ENCODE data around the gene RHOT1. TPM values are rescaled to one million over a fixed set of nuclear protein-coding genes. Genes with fewer than 3 reads are reported as not detected.

The RHOT1 gene
- 22.0 and 23.5 TPM in 2 replicates for total RNA-seq
- 22.1 and 28.8 TPM in 2 replicates for polyA plus RNA-seq
- 30.1 and 30.5 TPM in 2 replicates for polyA plus RNA-seq (2011; cell fraction: cytosol; rRNA removed)
- 35.8 and 46.0 TPM in 2 replicates for polyA plus RNA-seq (2011; cell fraction: nucleus; rRNA removed)
- 22.4 and 26.7 TPM in 2 replicates for polyA plus RNA-seq (2012)
- polyA minus RNA-seq, result 40.0 and 41.7 TPM in 2 replicates
- 18.0 TPM for polyA minus RNA-seq (2011; cell fraction: cytosol; rRNA and poly(A)+ RNA removed)
- 47.5 and 66.6 TPM in 2 replicates for polyA minus RNA-seq (2011; cell fraction: nucleus; rRNA and poly(A)+ RNA removed)
- Bru-seq, nascent RNA, result percentile 73 among the genes with signal in this experiment
- BruChase-seq, experiment 1, labeled RNA remaining after a 6-hour chase, result percentile 78 among the genes with signal in this experiment
- percentile 77 among the genes with signal in this experiment for BruChase-seq, experiment 2, labeled RNA remaining after a 2-hour chase
- long read RNA-seq, transcript RHOT1-204 (20 exons, 2,960 nt), result minor isoform, 6 of 48 reads
- long read RNA-seq, transcript RHOT1-201 (19 exons, 3,133 nt), result major isoform, 18 of 48 reads
- long read RNA-seq, partial matches to known transcripts, result 4 of 48 reads
- long read RNA-seq, other reads (novel, unspliced or antisense), result 10 of 48 reads

GRCh38 chr17:32142038-32142856, at the start of gene RHOT1:
RHOT1 (plus strand) TSS chr17:32142502; CDS start chr17:32142693, 191 bp downstream.
- no TSS peak for BruUV-seq (replicated peaks)
- CTCF ChIA-PET, result interaction anchor here (0.5 to 2.0 kb wide), 11 partner anchors 8 to 179 kb away, joined by 3 to 11 read pairs (median 3); partner anchors contain the start of gene LRRC37B
- Histone ChIP-seq H3K27ac (ENCODE audit: insufficient read depth, low read depth, low read length) (peak within 1 kb of the TSS; percentile 64), H3K36me3 (ENCODE audit: control insufficient read depth in 2 of 2, extremely low read depth in 1 of 2, insufficient read depth in 2 of 2, low read length in 2 of 2) (no peaks in the 10 kb centered on the region), H3K79me2 (ENCODE audit: control insufficient read depth, insufficient read depth, low read length) (peaks cover 28% of the 10 kb centered on the region), H3K27me3 (ENCODE audit: control insufficient read depth in 2 of 2, insufficient read depth in 2 of 2, low read length in 2 of 2) (no peaks in the 10 kb centered on the region), H4K20me1 (replicated peaks; ENCODE audit: control insufficient read depth, extremely low read depth, insufficient read depth, low read length) (no peaks in the 10 kb centered on the region), H3K4me2 (ENCODE audit: insufficient read depth, low read length) (peak within 1 kb of the TSS; percentile 91), H3K4me1 (ENCODE audit: control insufficient read depth, extremely low read depth, insufficient read depth, low read length) (peaks cover 15% of the 10 kb centered on the region), H3K9me1 (replicated peaks; ENCODE audit: control insufficient read depth, extremely low read depth, insufficient read depth, low read length) (no peaks in the 10 kb centered on the region), H2AFZ (ENCODE audit: low read depth, low read length) (peak within 1 kb of the TSS; percentile 88), H3K4me3 (replicated peaks in 1 of 3; ENCODE audit: insufficient read depth in 1 of 3, low read depth in 1 of 3, low read length in 3 of 3) (peak within 1 kb of the TSS; percentile 78 to 98 (median 95)), H3K9me3 (replicated peaks; ENCODE audit: control insufficient read depth, insufficient read depth, low read length) (no peaks in the 10 kb centered on the region), H3K9ac (replicated peaks; ENCODE audit: extremely low read depth, insufficient read depth, low read length) (peak within 1 kb of the TSS; percentile 83)
- intact Hi-C loops (cut with micrococcal nuclease), result no loop called here
- dilution Hi-C loops (cut with MboI; ENCODE audit: extremely low pct_ligation_motif_present, low sequenced_read_pairs), result no loop called here
- peak; percentile 86 for FAIRE-seq
- peak; percentile 59 to 68 for TF ChIP-seq CTCF (IDR thresholded peaks at IDR 0.05; ENCODE audit: extremely low read depth in 1 of 2, insufficient read depth in 1 of 2, low read depth in 1 of 2, low read length in 2 of 2)
- peak; percentile 59 for TF ChIP-seq POLR2A (IDR thresholded peaks at IDR 0.05; ENCODE audit: low read depth, low read length)
- no peak for TF ChIP-seq JUN (IDR thresholded peaks at IDR 0.05; ENCODE audit: borderline replicate concordance, insufficient read depth, insufficient read length, low read depth)
- no peak for TF ChIP-seq EZH2 (IDR thresholded peaks at IDR 0.05; ENCODE audit: borderline replicate concordance, low read depth, low read length, severe bottlenecking)
- TF ChIP-seq GATA2 (IDR thresholded peaks at IDR 0.05; ENCODE audit: insufficient read depth, insufficient read length, low read depth, low read length), result no peak
- TF ChIP-seq MAX (IDR thresholded peaks at IDR 0.05; ENCODE audit: insufficient read depth, insufficient read length), result no peak
- no peak for TF ChIP-seq MYC (IDR thresholded peaks at IDR 0.05; ENCODE audit: low read depth, low read length)
- peak; percentile 83 for DNase-seq (ENCODE audit: low read depth, low spot score)
- POLR2A ChIA-PET, result no interaction called here

Measured in endothelial cell of umbilical vein (primary cell).